ENCODE measurements around the gene CARF.

GRCh38 chr2:202944408-202944807, 32.3 kb downstream of the CARF start:
- no peak for TF ChIP-seq EZH2phosphoT487 (conservative IDR thresholded peaks at IDR 0.05; ENCODE audit: low read length)
- TF ChIP-seq, protein P1, sequence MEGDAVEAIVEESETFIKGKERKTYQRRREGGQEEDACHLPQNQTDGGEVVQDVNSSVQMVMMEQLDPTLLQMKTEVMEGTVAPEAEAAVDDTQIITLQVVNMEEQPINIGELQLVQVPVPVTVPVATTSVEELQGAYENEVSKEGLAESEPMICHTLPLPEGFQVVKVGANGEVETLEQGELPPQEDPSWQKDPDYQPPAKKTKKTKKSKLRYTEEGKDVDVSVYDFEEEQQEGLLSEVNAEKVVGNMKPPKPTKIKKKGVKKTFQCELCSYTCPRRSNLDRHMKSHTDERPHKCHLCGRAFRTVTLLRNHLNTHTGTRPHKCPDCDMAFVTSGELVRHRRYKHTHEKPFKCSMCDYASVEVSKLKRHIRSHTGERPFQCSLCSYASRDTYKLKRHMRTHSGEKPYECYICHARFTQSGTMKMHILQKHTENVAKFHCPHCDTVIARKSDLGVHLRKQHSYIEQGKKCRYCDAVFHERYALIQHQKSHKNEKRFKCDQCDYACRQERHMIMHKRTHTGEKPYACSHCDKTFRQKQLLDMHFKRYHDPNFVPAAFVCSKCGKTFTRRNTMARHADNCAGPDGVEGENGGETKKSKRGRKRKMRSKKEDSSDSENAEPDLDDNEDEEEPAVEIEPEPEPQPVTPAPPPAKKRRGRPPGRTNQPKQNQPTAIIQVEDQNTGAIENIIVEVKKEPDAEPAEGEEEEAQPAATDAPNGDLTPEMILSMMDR (IDR thresholded peaks at IDR 0.05; ENCODE audit: insufficient read depth, low read length, poor library complexity, severe bottlenecking), result no peak
